Vagina (tissue), 2 donors: ENCODE data around the gene STAB2.

ENCODE experiments used
- POLR2A ChIP-seq, 2 donors: fragments of 450-650 bp; IDR thresholded peaks; one replicate each; pipeline ENCODE4 v1.6.1; 2017; ENCODE audit warnings: antibody characterized with exemption in 2 of 2, mild to moderate bottlenecking in 2 of 2, moderate library complexity in 2 of 2
- POLR2AphosphoS5 ChIP-seq, 2 donors: sonication (generic); formaldehyde crosslinking; IDR thresholded peaks; one replicate each; pipeline ENCODE4 v1.9.0; 2017; ENCODE audit warnings: antibody characterized with exemption in 2 of 2, mild to moderate bottlenecking in 2 of 2, low read depth in 1 of 2; ENCODE audit not compliant: insufficient read depth in 1 of 2
- TF ChIP-seq, protein P1 (sequence below), 3 experiments: fragments of 450-650 bp in 2 of 3; fragments of 200-600 bp in 1 of 3; sonication (generic) in 1 of 3; IDR thresholded peaks; one replicate each; pipeline ENCODE4 v1.5.1; 2017 to 2019; ENCODE audit warnings: antibody characterized with exemption in 3 of 3, mild to moderate bottlenecking in 2 of 3, moderate library complexity in 2 of 3

DNA sequence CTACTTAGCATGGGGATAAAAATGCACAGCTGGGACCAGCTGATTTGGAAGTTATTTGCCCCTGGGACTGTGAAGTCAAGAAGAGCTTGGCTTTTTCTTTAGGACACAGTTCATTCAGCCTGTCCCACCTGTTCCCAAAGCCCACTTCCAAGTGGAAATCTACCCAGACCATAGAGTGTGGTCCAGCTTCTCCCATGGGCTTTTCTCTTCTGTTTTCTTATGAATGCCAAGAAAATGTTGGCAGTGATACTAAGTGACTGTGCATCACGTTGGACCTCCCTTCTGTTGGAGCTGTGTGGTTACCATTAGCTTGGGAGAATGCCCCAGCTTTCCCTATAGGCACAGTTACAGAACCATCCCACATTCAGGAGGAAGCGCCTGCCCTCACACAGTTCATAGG is 164.5 kb downstream of the STAB2 start:
- TF ChIP-seq, protein P1, sequence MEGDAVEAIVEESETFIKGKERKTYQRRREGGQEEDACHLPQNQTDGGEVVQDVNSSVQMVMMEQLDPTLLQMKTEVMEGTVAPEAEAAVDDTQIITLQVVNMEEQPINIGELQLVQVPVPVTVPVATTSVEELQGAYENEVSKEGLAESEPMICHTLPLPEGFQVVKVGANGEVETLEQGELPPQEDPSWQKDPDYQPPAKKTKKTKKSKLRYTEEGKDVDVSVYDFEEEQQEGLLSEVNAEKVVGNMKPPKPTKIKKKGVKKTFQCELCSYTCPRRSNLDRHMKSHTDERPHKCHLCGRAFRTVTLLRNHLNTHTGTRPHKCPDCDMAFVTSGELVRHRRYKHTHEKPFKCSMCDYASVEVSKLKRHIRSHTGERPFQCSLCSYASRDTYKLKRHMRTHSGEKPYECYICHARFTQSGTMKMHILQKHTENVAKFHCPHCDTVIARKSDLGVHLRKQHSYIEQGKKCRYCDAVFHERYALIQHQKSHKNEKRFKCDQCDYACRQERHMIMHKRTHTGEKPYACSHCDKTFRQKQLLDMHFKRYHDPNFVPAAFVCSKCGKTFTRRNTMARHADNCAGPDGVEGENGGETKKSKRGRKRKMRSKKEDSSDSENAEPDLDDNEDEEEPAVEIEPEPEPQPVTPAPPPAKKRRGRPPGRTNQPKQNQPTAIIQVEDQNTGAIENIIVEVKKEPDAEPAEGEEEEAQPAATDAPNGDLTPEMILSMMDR (IDR thresholded peaks at IDR 0.05), result no peak
- TF ChIP-seq POLR2A (IDR thresholded peaks at IDR 0.05) (no peak), POLR2AphosphoS5 (IDR thresholded peaks at IDR 0.05; ENCODE audit: insufficient read depth in 1 of 2, low read depth in 1 of 2) (no peak)
